Activated T-helper 1 cell treated with anti-CD3 and anti-CD28 coated beads, Interleukin-2, amount 50 U/mL, for 16 hours (primary cell): ENCODE data around the gene OR10H5.
"Not testable (repeated sequence)": the region's sequence is repeated elsewhere in the genome, so short reads cannot be mapped to it uniquely, and the experiment has no call there.

ENCODE experiments used
- DNase-seq, 2 donors: peaks; one replicate each; pipeline ENCODE4 v3.0.0-alpha.2; 2020; ENCODE audit warnings: low read depth in 1 of 2, low spot score in 1 of 2

OR10H5 gene

DNA sequence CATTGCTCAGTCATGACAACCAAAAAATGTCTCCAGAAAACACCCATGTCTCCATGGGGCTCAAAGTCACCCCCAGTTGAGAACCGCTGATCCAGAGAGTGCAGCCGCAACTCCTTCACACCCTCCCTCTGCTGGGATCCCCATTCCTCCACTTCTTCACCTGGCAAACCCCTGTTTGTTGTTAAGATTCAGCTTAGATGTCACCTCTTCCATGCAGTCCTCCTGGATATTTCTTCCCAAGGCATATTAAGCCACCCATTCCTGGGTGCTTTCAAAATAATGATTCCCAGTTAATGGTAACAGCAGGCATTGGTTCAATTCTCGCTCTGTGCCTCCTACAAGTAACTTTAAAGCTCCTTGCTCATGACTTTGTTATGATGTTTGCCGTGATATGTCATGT is 24.0 kb downstream of the OR10H5 start:
- DNase-seq, result no peak

- DNase-seq, result no peak
These were observed 24.7 kb downstream of the OR10H5 start for GRCh38 chr19:15812060-15812722.

- no peak for DNase-seq
These were observed 26.5 kb downstream of the OR10H5 start for GRCh38 chr19:15813916-15814315.

DNA sequence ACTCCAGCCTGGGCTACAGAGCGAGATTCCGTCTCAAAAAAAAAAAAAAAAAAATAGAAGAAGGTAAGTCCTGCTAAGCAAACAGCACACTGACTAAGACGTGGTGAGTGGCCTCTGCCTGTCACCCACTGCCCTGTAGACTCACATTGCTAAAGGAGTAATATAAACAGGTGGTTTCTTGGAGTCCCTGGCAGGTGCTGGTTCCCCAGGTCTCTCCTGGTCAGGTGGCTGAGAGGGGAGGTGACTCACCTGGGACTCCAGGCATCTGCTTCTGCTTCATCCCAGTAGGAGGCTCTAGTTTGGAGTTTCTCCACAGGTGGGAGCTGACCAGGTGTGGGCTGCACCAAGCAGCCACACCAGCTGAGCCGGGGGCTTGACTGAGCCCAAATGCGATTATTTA is 27.8 kb downstream of the OR10H5 start, which contains the start of gene OR10H1:
TSS of gene OR10H1 (minus strand) at position 359 of the 400 bp plus-strand sequence. CDS start 7,627 bp downstream, outside the sequence.
- DNase-seq, result no peak

- DNase-seq, result no peak
These were observed 33.2 kb downstream of the OR10H5 start for GRCh38 chr19:15820646-15821045.

- no peak for DNase-seq
These were observed 38.3 kb downstream of the OR10H5 start for GRCh38 chr19:15825753-15826152.

- no peak for DNase-seq
These were observed 40.7 kb downstream of the OR10H5 start for GRCh38 chr19:15828121-15828610.

- not testable (repeated sequence) for DNase-seq
These were observed 41.3 kb downstream of the OR10H5 start for GRCh38 chr19:15828611-15829305.

- DNase-seq, result no peak
These were observed 41.8 kb downstream of the OR10H5 start for GRCh38 chr19:15829306-15829698.

- no peak for DNase-seq
These were observed 42.3 kb downstream of the OR10H5 start for GRCh38 chr19:15829786-15830185.

DNA sequence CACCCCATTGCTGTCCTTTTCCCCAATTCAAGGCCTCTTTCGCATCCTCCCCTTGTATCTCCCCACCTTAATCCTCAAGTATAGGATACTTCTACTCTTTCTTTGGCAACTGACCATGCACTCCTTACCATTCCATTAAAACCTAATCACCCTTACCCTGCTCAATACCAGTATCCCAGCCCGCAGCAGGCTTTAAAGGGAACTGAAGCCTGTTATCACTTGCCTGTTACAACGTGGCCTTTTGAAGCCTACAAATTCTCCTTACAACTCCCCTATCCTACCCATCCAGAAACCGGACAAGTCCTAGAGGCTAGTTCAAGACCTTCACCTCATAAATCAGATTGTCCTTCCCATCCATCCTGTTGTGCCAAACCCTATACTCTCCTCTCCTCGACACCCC is 44.2 kb downstream of the OR10H5 start:
- DNase-seq, result no peak

- DNase-seq, result not testable (repeated sequence)
These were observed 46.8 kb downstream of the OR10H5 start for GRCh38 chr19:15834232-15834631.

GRCh38 chr19:15835565-15836329 is 48.3 kb downstream of the OR10H5 start:
- DNase-seq, result peak; percentile 16 to 31

GRCh38 chr19:15836330-15837220 is 49.1 kb downstream of the OR10H5 start:
- peak; percentile 86 to 89 for DNase-seq

- no peak for DNase-seq
These were observed 49.8 kb downstream of the OR10H5 start for GRCh38 chr19:15837221-15837731.

DNA sequence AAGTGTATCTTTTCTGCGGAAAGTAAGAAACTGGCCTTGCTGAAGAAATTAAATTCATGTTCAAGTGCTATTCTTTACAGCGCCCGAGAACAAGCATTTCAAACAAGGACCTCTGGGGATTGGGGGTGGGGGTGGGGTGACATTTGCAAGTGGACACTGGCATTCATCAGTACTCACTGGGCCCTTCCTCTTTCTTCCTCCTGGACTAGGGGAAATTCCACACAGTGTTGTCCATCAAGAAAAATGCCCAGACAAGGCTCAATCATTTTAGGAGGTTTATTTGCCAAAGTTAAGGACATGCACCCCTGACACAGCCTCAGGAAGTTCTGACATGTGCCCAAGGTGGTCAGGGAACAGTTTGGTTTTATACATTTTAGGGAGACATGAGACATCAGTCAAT is 50.9 kb downstream of the OR10H5 start:
- DNase-seq, result no peak

- not testable (repeated sequence) for DNase-seq
These were observed 52.4 kb downstream of the OR10H5 start for GRCh38 chr19:15839888-15840287.

DNA sequence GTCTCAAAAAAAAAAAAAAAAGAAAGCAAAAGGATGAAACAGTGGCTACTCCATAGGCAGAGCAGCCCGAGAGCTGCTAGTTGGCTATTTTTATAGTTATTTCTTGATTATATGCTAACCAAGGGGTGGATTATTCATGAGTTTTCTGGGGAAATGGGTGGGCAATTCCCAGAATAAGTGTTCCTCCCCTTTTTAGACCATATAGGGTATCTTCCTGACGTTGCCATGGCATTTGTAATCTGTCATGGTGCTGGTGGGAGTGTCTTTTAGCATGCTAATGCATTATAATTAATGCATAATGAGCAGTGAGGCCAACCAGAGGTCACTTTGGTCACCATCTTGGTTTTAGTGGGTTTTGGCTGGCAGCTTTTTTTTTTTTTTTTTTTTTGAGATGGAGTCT is 53.4 kb downstream of the OR10H5 start:
- DNase-seq, result no peak

GRCh38 chr19:15841875-15842569 is 54.6 kb downstream of the OR10H5 start:
- DNase-seq, result no peak
